Keratinocyte (primary cell): ENCODE results near the gene CPVL. TPM values are rescaled to one million over a fixed set of nuclear protein-coding genes. Genes with fewer than 3 reads are reported as not detected.

Experiments
- DNase-seq: peaks from one replicate; pipeline ENCODE4 v3.0.0-alpha.2; 2011; ENCODE audit warnings: low read depth, missing footprints, low spot score
- FAIRE-seq: peaks from 2 replicates; lab custom pipeline; 2011; peaks lifted over from hg19 to GRCh38; lab: Jason Lieb, UNC
- H2AFZ ChIP-seq: 2 replicates; pipeline ENCODE4 v1.6.0; 2012; ENCODE audit warnings: low read length, control low read depth, inconsistent platforms; ENCODE audit not compliant: control insufficient read depth
- H3K27ac ChIP-seq: 2 replicates; pipeline ENCODE4 v1.5.1; 2011; ENCODE audit warnings: low read length; ENCODE audit not compliant: control insufficient read depth, insufficient read depth
- H3K27me3 ChIP-seq: 3 replicates; pipeline ENCODE4 v1.6.0; 2011; ENCODE audit warnings: low read length; ENCODE audit not compliant: control insufficient read depth, insufficient read depth; ENCODE audit errors: extremely low read depth
- H3K36me3 ChIP-seq, 2 experiments: 2 replicates in 1 of 2; 3 replicates in 1 of 2; pipeline ENCODE4 v1.5.1; 2011; ENCODE audit warnings: low read length in 2 of 2, mild to moderate bottlenecking in 1 of 2; ENCODE audit not compliant: control insufficient read depth in 2 of 2, insufficient read depth in 2 of 2; ENCODE audit errors: extremely low read depth in 1 of 2
- H3K4me1 ChIP-seq: 3 replicates; pipeline ENCODE4 v1.5.1; 2011; ENCODE audit warnings: low read length; ENCODE audit not compliant: control insufficient read depth, insufficient read depth; ENCODE audit errors: extremely low read depth
- H3K4me2 ChIP-seq: 3 replicates; pipeline ENCODE4 v1.6.0; 2011; ENCODE audit warnings: low read depth, low read length; ENCODE audit not compliant: control insufficient read depth, insufficient read depth; ENCODE audit errors: extremely low read depth
- H3K4me3 ChIP-seq, 3 experiments: fragments of 200-600 bp in 1 of 3; sonication (generic) in 1 of 3; 2 replicates in 2 of 3; 3 replicates in 1 of 3; pipeline ENCODE4 v1.5.1; 2011 to 2016; ENCODE audit warnings: low read length in 3 of 3, mild to moderate bottlenecking in 3 of 3, control low read depth in 2 of 3, inconsistent platforms in 1 of 3, low read depth in 1 of 3, mixed read lengths in 1 of 3, mixed run types in 1 of 3, moderate library complexity in 1 of 3; ENCODE audit not compliant: control insufficient read depth in 2 of 3, insufficient read depth in 2 of 3; ENCODE audit errors: extremely low read depth in 1 of 3
- H3K79me2 ChIP-seq: 2 replicates; pipeline ENCODE4 v1.6.0; 2012; ENCODE audit warnings: low read length; ENCODE audit not compliant: control insufficient read depth, insufficient read depth
- H3K9ac ChIP-seq: 3 replicates; pipeline ENCODE4 v1.6.0; 2011; ENCODE audit warnings: low read length; ENCODE audit not compliant: control insufficient read depth, insufficient read depth; ENCODE audit errors: extremely low read depth
- H3K9me1 ChIP-seq: 3 replicates; pipeline ENCODE4 v1.6.0; 2011; ENCODE audit warnings: low read length; ENCODE audit not compliant: control insufficient read depth, insufficient read depth; ENCODE audit errors: extremely low read depth
- H3K9me3 ChIP-seq: 2 replicates; pipeline ENCODE4 v1.5.1; 2012; ENCODE audit warnings: low read depth, low read length; ENCODE audit not compliant: control insufficient read depth
- H4K20me1 ChIP-seq: 3 replicates; pipeline ENCODE4 v1.6.0; 2011; ENCODE audit warnings: low read length; ENCODE audit not compliant: control insufficient read depth, insufficient read depth; ENCODE audit errors: extremely low read depth
- CTCF ChIP-seq, 3 experiments: IDR thresholded peaks in 1 of 3; conservative IDR thresholded peaks in 1 of 3; optimal IDR thresholded peaks in 1 of 3; 2 replicates in 2 of 3; 3 replicates in 1 of 3; pipeline versions ENCODE3 to v1.5.1; 2011; ENCODE audit warnings: low read length in 3 of 3, mild to moderate bottlenecking in 3 of 3, moderate library complexity in 2 of 3, control low read depth in 1 of 3, inconsistent platforms in 1 of 3; ENCODE audit not compliant: insufficient read depth in 2 of 3; ENCODE audit errors: extremely low read depth in 1 of 3
- EZH2 ChIP-seq: IDR thresholded peaks from one replicate; pipeline ENCODE4 v1.6.1; 2012; ENCODE audit warnings: inconsistent platforms, mild to moderate bottlenecking, low read length, moderate library complexity
- dilution Hi-C: fragments of 300-500 bp; cut with MboI; formaldehyde crosslinking; loops from one replicate; pipeline ENCODE4 v1.7.0; 2020; ENCODE audit warnings: low sequenced_read_pairs; ENCODE audit not compliant: extremely low pct_ligation_motif_present
- polyA plus RNA-seq, 5 experiments: library from polyadenylated mRNA; depleted of rRNA in 3 of 5; stranded (reverse) in 3 of 5; stranded (forward) in 1 of 5; unstranded in 1 of 5; fragments of >200 nt; gene quantifications; 1 replicate in 1 of 5; 2 replicates in 3 of 5; 3 replicates in 1 of 5; pipeline versions ENCODE4 v1.2.1 to v1.2.3, GENCODE V29; 2011 to 2012; ENCODE audit warnings: missing spikeins in 2 of 5, low read depth in 1 of 5, low replicate concordance in 1 of 5

CPVL gene
- polyA plus RNA-seq, 1 donor (not counting 4 experiments of a cell fraction or from before 2014, with no cell fraction given) = 9.8 TPM

- Histone ChIP-seq H4K20me1 (no peaks in the 10 kb centered on the region), H3K9me3 (peaks cover 2% of the 10 kb centered on the region), H3K79me2 (no peaks in the 10 kb centered on the region), H3K9me1 (no peaks in the 10 kb centered on the region), H3K27ac (peak overlapping the region; percentile 84), H3K27me3 (no peaks in the 10 kb centered on the region), H3K4me3 (peak overlapping the region in 2 of 3 experiments; percentile 32 to 73), H2AFZ (no peak overlapping the region), H3K4me2 (peak overlapping the region; percentile 95), H3K4me1 (peaks cover 48% of the 10 kb centered on the region), H3K36me3 (no peaks in the 10 kb centered on the region), H3K9ac (peak overlapping the region; percentile 49)
- TF ChIP-seq CTCF (optimal IDR thresholded peaks at IDR 0.05 in 1 of 3, IDR thresholded peaks at IDR 0.05 in 1 of 3, conservative IDR thresholded peaks at IDR 0.05 in 1 of 3; ENCODE audit: extremely low read depth in 1 of 3, insufficient read depth in 2 of 3, low read length in 3 of 3) = peak; percentile 37 to 70 (median 48)
- no peak for TF ChIP-seq EZH2
- peak; percentile 90 for DNase-seq
- peak; percentile 100 for FAIRE-seq
- dilution Hi-C loops = loop anchor here (25.0 kb wide), 1 partner anchor 176 kb away; no protein-coding TSS in a partner anchor
Measured at GRCh38 chr7:29113384-29114102, 32.8 kb downstream of the CPVL start.

- H3K79me2 ChIP-seq = no peaks in the 10 kb centered on the region
- peak overlapping the region in 1 of 3 experiments; percentile 11 for H3K4me3 ChIP-seq
- H3K4me1 ChIP-seq = peaks cover 48% of the 10 kb centered on the region
- H3K9ac ChIP-seq = no peak overlapping the region
- H4K20me1 ChIP-seq = no peaks in the 10 kb centered on the region
- H3K9me3 ChIP-seq = peaks cover 2% of the 10 kb centered on the region
- peak overlapping the region; percentile 69 for H3K4me2 ChIP-seq
- DNase-seq (no peak), FAIRE-seq (no peak)
- TF ChIP-seq CTCF (optimal IDR thresholded peaks at IDR 0.05 in 1 of 3, IDR thresholded peaks at IDR 0.05 in 1 of 3, conservative IDR thresholded peaks at IDR 0.05 in 1 of 3; ENCODE audit: extremely low read depth in 1 of 3, insufficient read depth in 2 of 3, low read length in 3 of 3) = no peak
- TF ChIP-seq EZH2 = no peak
- H3K9me1 ChIP-seq = no peaks in the 10 kb centered on the region
- H3K36me3 ChIP-seq = no peaks in the 10 kb centered on the region
- dilution Hi-C loops = loop anchor here (25.0 kb wide), 1 partner anchor 175 kb away; no protein-coding TSS in a partner anchor
- H2AFZ ChIP-seq = no peak overlapping the region
- no peaks in the 10 kb centered on the region for H3K27me3 ChIP-seq
- H3K27ac ChIP-seq = peak overlapping the region; percentile 39
Measured at GRCh38 chr7:29112721-29113120, 33.6 kb downstream of the CPVL start.
